ENCODE results near the gene WLS.

DNA sequence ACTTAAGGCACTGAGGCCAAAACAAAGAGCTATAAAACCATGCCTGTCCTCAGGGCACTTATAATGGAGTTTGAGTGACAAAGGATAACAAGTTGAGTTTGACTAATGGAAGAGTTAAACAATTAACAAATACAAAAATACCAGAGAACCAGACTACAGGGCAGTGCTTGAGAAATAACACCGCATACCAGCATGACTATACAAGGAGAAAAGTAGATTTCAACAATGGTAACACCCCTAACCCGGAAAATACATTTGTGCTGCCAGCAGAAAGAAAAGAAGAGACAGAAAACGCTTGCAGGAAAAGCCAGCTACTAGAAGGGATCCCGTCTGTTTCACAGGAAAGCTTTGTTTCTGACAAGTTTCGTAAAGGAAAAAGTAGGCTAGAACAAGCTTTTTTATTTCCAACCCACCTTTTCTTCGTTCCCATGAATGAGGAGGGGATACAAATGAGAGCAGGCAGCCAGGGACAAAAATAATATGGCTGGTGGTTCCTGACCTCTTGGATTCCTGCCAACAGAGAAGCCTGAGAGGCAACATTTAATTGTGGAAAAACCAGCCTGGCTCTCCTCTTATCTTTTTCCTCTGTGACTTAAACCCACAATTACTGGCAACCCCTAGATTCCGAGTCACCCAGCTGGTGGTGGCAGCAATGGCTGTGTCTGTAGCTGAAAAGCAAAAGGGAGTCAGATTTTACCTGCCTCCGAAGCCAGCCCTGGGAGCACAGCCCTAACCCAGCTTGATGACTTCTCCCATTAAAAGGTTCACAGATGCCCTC lies 56.5 kb downstream of the WLS start:
- TF ChIP-seq YY1 (IDR thresholded peaks at IDR 0.05; ENCODE audit: insufficient read depth, insufficient read length) (no peak), ZNF274 (IDR thresholded peaks at IDR 0.05; ENCODE audit: low read depth, low read length) (no peak), SUZ12 (IDR thresholded peaks at IDR 0.05; ENCODE audit: extremely low read depth, insufficient read depth, insufficient read length) (no peak)
